AG04450 (cell line): Measurements from ENCODE around the gene PTPRJ. TPM values are rescaled to one million over a fixed set of nuclear protein-coding genes. Genes with fewer than 3 reads are reported as not detected.

Experiments used
- CTCF ChIA-PET: fragments of 300-600, 350-600 bp; formaldehyde crosslinking; extraction: SDS; loops from one replicate; lab custom pipeline; 2022; ENCODE audit warnings: antibody characterized with exemption, inconsistent platforms; lab: Charles Lee
- POLR2A ChIA-PET: fragments of 350-600 bp; formaldehyde crosslinking; extraction: SDS; loops from one replicate; lab custom pipeline; 2021; ENCODE audit warnings: antibody characterized with exemption, inconsistent platforms; lab: Yijun Ruan, JAX
- DNase-seq: peaks from one replicate; pipeline ENCODE4 v3.0.0-alpha.2; 2011; ENCODE audit warnings: low read depth, low spot score
- H3K27ac ChIP-seq: one replicate; pipeline ENCODE4 v1.5.1; 2012; ENCODE audit warnings: low read depth, low read length, control low read depth
- H3K27me3 ChIP-seq: one replicate; pipeline ENCODE4 v1.6.0; 2012; ENCODE audit warnings: low read length; ENCODE audit not compliant: control insufficient read depth, insufficient read depth
- H3K4me3 ChIP-seq: 2 replicates; pipeline ENCODE4 v1.5.1; 2011; ENCODE audit warnings: mild to moderate bottlenecking, low read depth, low read length, control low read depth
- H3K9me3 ChIP-seq: 2 replicates; pipeline ENCODE4 v1.5.1; 2012; ENCODE audit warnings: low read length; ENCODE audit not compliant: control insufficient read depth, insufficient read depth
- polyA plus RNA-seq: library from polyadenylated mRNA; depleted of rRNA; stranded (reverse); fragments of >200 nt; gene quantifications from 2 replicates; pipeline ENCODE4 v1.2.3, GENCODE V29; 2011
- TF ChIP-seq, protein P1 (sequence below): IDR thresholded peaks from 2 replicates; pipeline ENCODE4 v1.5.1; 2011; ENCODE audit warnings: low read depth, low read length, control low read depth, inconsistent platforms

PTPRJ gene
- polyA plus RNA-seq, 1 experiment, result 5.2 TPM

DNA sequence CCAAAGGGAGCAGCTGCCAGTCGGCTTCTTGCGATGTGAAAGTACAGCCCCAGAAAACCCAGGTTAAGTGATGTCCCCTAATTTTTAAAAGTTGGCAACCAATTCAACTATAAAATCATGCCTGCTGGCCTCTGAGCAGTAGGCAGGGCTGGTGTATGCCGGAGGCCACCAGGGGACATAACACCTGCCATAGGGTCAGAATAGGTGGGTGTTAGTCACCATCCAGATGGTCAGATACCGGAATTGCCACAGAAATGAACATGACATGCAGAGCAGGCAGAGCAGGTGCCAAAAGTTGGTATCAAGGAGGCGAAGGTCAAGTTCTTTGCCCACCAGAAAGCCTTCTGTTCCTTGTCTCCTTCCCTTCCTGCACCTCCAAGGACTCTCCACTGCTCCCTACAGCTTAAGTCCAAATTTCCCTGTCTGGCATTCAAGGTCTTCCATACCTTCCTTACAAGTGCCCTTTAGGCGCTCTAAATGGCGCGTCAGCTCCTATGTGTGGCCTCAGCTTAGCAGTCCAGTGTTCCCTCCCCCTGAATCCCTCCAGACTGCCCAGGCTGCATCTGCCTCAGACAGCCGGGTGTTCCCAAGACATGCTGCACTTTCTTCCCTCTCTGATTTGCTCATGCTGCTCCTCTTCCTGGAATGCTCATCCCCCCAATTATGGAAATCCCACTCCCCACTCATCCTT, 45.1 kb downstream of the PTPRJ start:
- CTCF ChIA-PET, result interaction anchor here (0.7 kb wide), 1 partner anchor 20 kb away, joined by 3 read pairs; no protein-coding TSS in a partner anchor
- Histone ChIP-seq H3K4me3 (no peak overlapping the region), H3K9me3 (no peaks in the 10 kb centered on the region), H3K27me3 (no peaks in the 10 kb centered on the region), H3K27ac (no peak overlapping the region)
- POLR2A ChIA-PET, result interaction anchor here (0.6 kb wide), 1 partner anchor 23 kb away, joined by 8 read pairs; no protein-coding TSS in a partner anchor
- TF ChIP-seq, protein P1, sequence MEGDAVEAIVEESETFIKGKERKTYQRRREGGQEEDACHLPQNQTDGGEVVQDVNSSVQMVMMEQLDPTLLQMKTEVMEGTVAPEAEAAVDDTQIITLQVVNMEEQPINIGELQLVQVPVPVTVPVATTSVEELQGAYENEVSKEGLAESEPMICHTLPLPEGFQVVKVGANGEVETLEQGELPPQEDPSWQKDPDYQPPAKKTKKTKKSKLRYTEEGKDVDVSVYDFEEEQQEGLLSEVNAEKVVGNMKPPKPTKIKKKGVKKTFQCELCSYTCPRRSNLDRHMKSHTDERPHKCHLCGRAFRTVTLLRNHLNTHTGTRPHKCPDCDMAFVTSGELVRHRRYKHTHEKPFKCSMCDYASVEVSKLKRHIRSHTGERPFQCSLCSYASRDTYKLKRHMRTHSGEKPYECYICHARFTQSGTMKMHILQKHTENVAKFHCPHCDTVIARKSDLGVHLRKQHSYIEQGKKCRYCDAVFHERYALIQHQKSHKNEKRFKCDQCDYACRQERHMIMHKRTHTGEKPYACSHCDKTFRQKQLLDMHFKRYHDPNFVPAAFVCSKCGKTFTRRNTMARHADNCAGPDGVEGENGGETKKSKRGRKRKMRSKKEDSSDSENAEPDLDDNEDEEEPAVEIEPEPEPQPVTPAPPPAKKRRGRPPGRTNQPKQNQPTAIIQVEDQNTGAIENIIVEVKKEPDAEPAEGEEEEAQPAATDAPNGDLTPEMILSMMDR, result no peak
- no peak for DNase-seq

DNA sequence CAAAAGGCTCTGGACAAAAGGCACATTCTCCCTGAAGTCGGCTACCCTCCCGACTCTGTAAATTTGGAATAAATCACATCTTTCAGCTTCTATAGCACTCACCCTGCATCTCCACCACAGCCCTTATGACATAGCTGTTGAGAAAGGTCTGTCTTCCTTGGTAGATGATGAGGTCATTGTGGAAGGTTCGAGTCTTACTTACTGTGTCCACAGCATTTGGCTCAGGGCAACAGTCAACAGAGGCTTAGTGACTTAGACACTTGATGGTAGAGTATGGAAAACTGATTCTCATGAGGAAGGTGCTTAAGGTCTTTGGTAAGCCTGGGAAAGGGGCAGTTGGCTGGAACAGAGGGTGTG, 45.6 kb downstream of the PTPRJ start:
- Histone ChIP-seq H3K9me3 (no peaks in the 10 kb centered on the region), H3K4me3 (no peak overlapping the region), H3K27ac (no peak overlapping the region), H3K27me3 (no peaks in the 10 kb centered on the region)
- CTCF ChIA-PET, result interaction anchor here (0.7 kb wide), 1 partner anchor 20 kb away, joined by 3 read pairs; no protein-coding TSS in a partner anchor
- no peak for DNase-seq
- TF ChIP-seq, protein P1, result no peak
- POLR2A ChIA-PET, result no interaction called here

- ChIA-PET POLR2A (no interaction called here), CTCF (interaction anchor here (0.8 kb wide), 1 partner anchor 79 kb away, joined by 3 read pairs; no protein-coding TSS in a partner anchor)
- DNase-seq, result no peak
- Histone ChIP-seq H3K4me3 (no peak overlapping the region), H3K27ac (no peak overlapping the region), H3K9me3 (no peaks in the 10 kb centered on the region), H3K27me3 (no peaks in the 10 kb centered on the region)
- TF ChIP-seq, protein P1, result no peak
Measured at GRCh38 chr11:48028914-48029680, 48.7 kb downstream of the PTPRJ start.

DNA sequence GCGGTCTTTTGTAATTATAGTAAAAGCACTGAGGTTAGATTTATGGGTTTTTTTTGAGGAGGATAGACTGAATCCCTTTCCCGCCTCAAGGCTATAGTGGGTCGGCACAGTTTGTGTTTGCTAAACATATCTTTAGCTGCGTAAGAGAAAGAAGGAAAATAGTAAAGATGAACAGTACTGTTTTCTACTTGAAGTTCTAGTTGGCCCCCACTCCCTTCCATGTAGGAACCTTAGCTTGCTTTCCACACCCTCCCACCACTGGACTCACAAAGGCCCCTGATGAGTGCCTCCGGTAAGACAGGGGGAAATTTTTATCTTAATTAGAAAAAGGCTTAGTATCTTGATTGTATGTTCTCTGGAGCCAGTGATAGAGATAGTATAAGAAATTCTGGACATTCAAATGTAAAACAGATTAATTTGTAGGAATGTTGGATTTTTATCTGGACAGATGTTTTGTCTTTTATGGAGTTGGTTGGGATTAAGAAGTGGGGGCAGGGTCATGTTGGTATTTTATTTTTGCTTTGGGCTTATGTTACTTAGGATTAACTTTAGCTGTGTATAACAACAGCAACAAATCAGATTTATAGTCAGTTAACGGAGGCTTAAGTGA, 49.4 kb downstream of the PTPRJ start:
- H3K4me3 ChIP-seq, result no peak overlapping the region
- no peak overlapping the region for H3K27ac ChIP-seq
- ChIA-PET POLR2A (no interaction called here), CTCF (interaction anchor here (0.8 kb wide), 1 partner anchor 78 kb away, joined by 3 read pairs; no protein-coding TSS in a partner anchor)
- no peaks in the 10 kb centered on the region for H3K9me3 ChIP-seq
- TF ChIP-seq, protein P1, result no peak
- H3K27me3 ChIP-seq, result no peaks in the 10 kb centered on the region
- no peak for DNase-seq
